GM19372 (cell line): ENCODE data around the gene OSBPL2.

Experiments used
- ATAC-seq: cut with Tn5 transposase; IDR thresholded peaks from one replicate; pipeline ENCODE4 v1.9.1; 2021; ENCODE audit warnings: mild to moderate bottlenecking, low read depth, moderate library complexity; ENCODE audit not compliant: unreplicated experiment

The OSBPL2 gene

GRCh38 chr20:62246872-62247652 lies 8.7 kb downstream of the OSBPL2 start:
- ATAC-seq, result no peak

GRCh38 chr20:62248890-62249560 lies 10.7 kb downstream of the OSBPL2 start:
- ATAC-seq, result no peak

GRCh38 chr20:62252342-62252966 lies 14.1 kb downstream of the OSBPL2 start:
- no peak for ATAC-seq

- no peak for ATAC-seq
Measured at GRCh38 chr20:62253398-62253797, 15.1 kb downstream of the OSBPL2 start.

GRCh38 chr20:62254021-62254724 lies 15.9 kb downstream of the OSBPL2 start:
- no peak for ATAC-seq

- no peak for ATAC-seq
Measured at GRCh38 chr20:62255976-62256375, 17.7 kb downstream of the OSBPL2 start.

- no peak for ATAC-seq
Measured at GRCh38 chr20:62258499-62259293, 20.4 kb downstream of the OSBPL2 start.

- ATAC-seq, result no peak
Measured at GRCh38 chr20:62259294-62259565, 20.9 kb downstream of the OSBPL2 start.

- ATAC-seq, result no peak
Measured at GRCh38 chr20:62262064-62262463, 23.7 kb downstream of the OSBPL2 start.

- ATAC-seq, result no peak
Measured at GRCh38 chr20:62263396-62263795, 25.1 kb downstream of the OSBPL2 start.

GRCh38 chr20:62265365-62265764 lies 27.0 kb downstream of the OSBPL2 start:
- no peak for ATAC-seq

- ATAC-seq, result no peak
Measured at GRCh38 chr20:62266340-62266739, 28.0 kb downstream of the OSBPL2 start.

GRCh38 chr20:62266851-62267250 lies 28.5 kb downstream of the OSBPL2 start:
- no peak for ATAC-seq

- no peak for ATAC-seq
Measured at GRCh38 chr20:62267543-62267942, 29.2 kb downstream of the OSBPL2 start.

GRCh38 chr20:62268228-62268900 lies 30.0 kb downstream of the OSBPL2 start:
- ATAC-seq, result no peak

- ATAC-seq, result no peak
Measured at GRCh38 chr20:62269378-62269777, 31.1 kb downstream of the OSBPL2 start.

- no peak for ATAC-seq
Measured at GRCh38 chr20:62269871-62270270, 31.6 kb downstream of the OSBPL2 start.

GRCh38 chr20:62272200-62272599 lies 33.9 kb downstream of the OSBPL2 start:
- no peak for ATAC-seq

GRCh38 chr20:62273416-62273815 lies 35.1 kb downstream of the OSBPL2 start:
- ATAC-seq, result no peak
